Neural progenitor cell (in vitro differentiated cells): ENCODE data around the gene MSANTD1. TPM values are rescaled to one million over a fixed set of nuclear protein-coding genes. Genes with fewer than 3 reads are reported as not detected.

Source experiments
- DNase-seq: peaks from one replicate; pipeline ENCODE4 v3.0.0-alpha.2; 2016; ENCODE audit warnings: low spot score
- H2AFZ ChIP-seq: fragments of 200-600 bp; sonication (generic); replicated peaks from 2 replicates; pipeline ENCODE4 v1.6.1; 2016; ENCODE audit warnings: antibody characterized with exemption
- H3F3A ChIP-seq: fragments of 200-600 bp; sonication (generic); 2 replicates; pipeline ENCODE4 v1.6.1; 2016; ENCODE audit warnings: antibody characterized with exemption, low read depth
- H3K27ac ChIP-seq: fragments of 200-600 bp; sonication (generic); 2 replicates; pipeline ENCODE4 v1.5.1; 2016; ENCODE audit warnings: mild to moderate bottlenecking
- H3K27me3 ChIP-seq: fragments of 200-600 bp; sonication (generic); 2 replicates; pipeline ENCODE4 v1.6.1; 2016; ENCODE audit warnings: mild to moderate bottlenecking, moderate library complexity
- H3K36me3 ChIP-seq: fragments of 200-600 bp; sonication (generic); 2 replicates; pipeline ENCODE4 v1.5.1; 2016
- H3K4me1 ChIP-seq: fragments of 200-600 bp; sonication (generic); 2 replicates; pipeline ENCODE4 v1.6.1; 2016; ENCODE audit warnings: mixed run types
- H3K4me2 ChIP-seq: fragments of 200-600 bp; sonication (generic); 2 replicates; pipeline ENCODE4 v1.6.1; 2016
- H3K4me3 ChIP-seq: fragments of 200-600 bp; sonication (generic); 2 replicates; pipeline ENCODE4 v1.5.1; 2016
- H3K79me2 ChIP-seq: fragments of 200-600 bp; sonication (generic); 2 replicates; pipeline ENCODE4 v1.6.1; 2016; ENCODE audit warnings: low read depth
- H3K9ac ChIP-seq: fragments of 200-600 bp; sonication (generic); 2 replicates; pipeline ENCODE4 v1.6.1; 2016
- H3K9me3 ChIP-seq: fragments of 200-600 bp; sonication (generic); 2 replicates; pipeline ENCODE4 v1.5.1; 2016; ENCODE audit warnings: low read depth
- H4K20me1 ChIP-seq: fragments of 200-600 bp; sonication (generic); 2 replicates; pipeline ENCODE4 v1.6.1; 2016; ENCODE audit warnings: low read depth
- H3K27ac Mint-ChIP-seq: 3 replicates; pipeline ENCODE4 v1.8.0; 2021; ENCODE audit warnings: mixed read lengths
- H3K27me3 Mint-ChIP-seq: 2 replicates; pipeline ENCODE4 v1.8.0; 2022; ENCODE audit warnings: low read depth, mild to moderate bottlenecking, inconsistent platforms, moderate library complexity, mixed read lengths; ENCODE audit not compliant: insufficient read depth
- H3K36me3 Mint-ChIP-seq: 3 replicates; pipeline ENCODE4 v1.8.0; 2021; ENCODE audit warnings: mixed read lengths
- H3K4me1 Mint-ChIP-seq: 3 replicates; pipeline ENCODE4 v1.8.0; 2021; ENCODE audit warnings: mixed read lengths
- H3K4me3 Mint-ChIP-seq: 3 replicates; pipeline ENCODE4 v1.8.0; 2021; ENCODE audit warnings: mild to moderate bottlenecking, moderate library complexity, mixed read lengths
- H3K9me3 Mint-ChIP-seq: 3 replicates; pipeline ENCODE4 v1.8.0; 2020; ENCODE audit warnings: mixed read lengths
- CTCF ChIP-seq: fragments of 200-600 bp; sonication (generic); IDR thresholded peaks from 2 replicates; pipeline ENCODE4 v1.5.1; 2017; ENCODE audit warnings: antibody characterized with exemption, mild to moderate bottlenecking
- EZH2 ChIP-seq: fragments of 200-600 bp; sonication (generic); IDR thresholded peaks from 2 replicates; pipeline ENCODE4 v1.6.1; 2017; ENCODE audit warnings: antibody characterized with exemption, mild to moderate bottlenecking, moderate library complexity
- EZH2phosphoT487 ChIP-seq: fragments of 200-600 bp; sonication (generic); IDR thresholded peaks from 2 replicates; pipeline ENCODE4 v1.6.1; 2017; ENCODE audit warnings: antibody characterized with exemption
- total RNA-seq: library from RNA; depleted of rRNA; stranded (reverse); fragments of >200 nt; gene quantifications from 2 replicates; pipeline ENCODE4 v1.2.3, GENCODE V29; 2015; ENCODE audit warnings: low replicate concordance

Gene MSANTD1
- total RNA-seq, 1 donor from 2014 or later, result 0.17 TPM

- Histone ChIP-seq H3K27ac (no peak overlapping the region), H3K27me3 (no peaks in the 10 kb centered on the region), H3K4me3 (no peak overlapping the region), H3K79me2 (no peaks in the 10 kb centered on the region), H3K4me2 (no peak overlapping the region), H2AFZ (no peak overlapping the region), H3K4me1 (no peaks in the 10 kb centered on the region), H3K36me3 (no peaks in the 10 kb centered on the region), H3K9me3 (no peaks in the 10 kb centered on the region), H3K9ac (no peak overlapping the region), H3F3A (no peaks in the 10 kb centered on the region), H4K20me1 (no peaks in the 10 kb centered on the region)
- TF ChIP-seq EZH2phosphoT487 (no peak), EZH2 (no peak), CTCF (no peak)
- no peak for DNase-seq
- Mint-ChIP-seq H3K4me3 (no peak overlapping the region), H3K36me3 (peaks cover 38% of the 10 kb centered on the region), H3K27me3 (peaks cover 8% of the 10 kb centered on the region), H3K9me3 (no peaks in the 10 kb centered on the region), H3K4me1 (no peaks in the 10 kb centered on the region), H3K27ac (no peak overlapping the region)
Measured at GRCh38 chr4:3226467-3226866, 22.5 kb upstream of the MSANTD1 start.

- Mint-ChIP-seq H3K9me3 (no peaks in the 10 kb centered on the region), H3K4me3 (no peak overlapping the region), H3K4me1 (no peaks in the 10 kb centered on the region), H3K27ac (no peak overlapping the region), H3K36me3 (peaks cover 43% of the 10 kb centered on the region), H3K27me3 (peaks cover 8% of the 10 kb centered on the region)
- H4K20me1 ChIP-seq, result no peaks in the 10 kb centered on the region
- no peaks in the 10 kb centered on the region for H3K79me2 ChIP-seq
- H3K4me1 ChIP-seq, result no peaks in the 10 kb centered on the region
- no peak overlapping the region for H3K9ac ChIP-seq
- no peak for TF ChIP-seq CTCF
- TF ChIP-seq EZH2, result no peak
- H3K27me3 ChIP-seq, result no peaks in the 10 kb centered on the region
- no peaks in the 10 kb centered on the region for H3K36me3 ChIP-seq
- H3K27ac ChIP-seq, result no peak overlapping the region
- H2AFZ ChIP-seq, result no peak overlapping the region
- DNase-seq, result no peak
- no peaks in the 10 kb centered on the region for H3K9me3 ChIP-seq
- H3K4me2 ChIP-seq, result no peak overlapping the region
- H3K4me3 ChIP-seq, result no peak overlapping the region
- no peaks in the 10 kb centered on the region for H3F3A ChIP-seq
Measured at GRCh38 chr4:3226944-3227343, 22.0 kb upstream of the MSANTD1 start.

- no peak for DNase-seq
- Histone ChIP-seq H3K4me1 (no peaks in the 10 kb centered on the region), H3F3A (no peaks in the 10 kb centered on the region), H4K20me1 (no peaks in the 10 kb centered on the region), H3K27me3 (no peaks in the 10 kb centered on the region), H3K27ac (no peak overlapping the region), H3K79me2 (no peaks in the 10 kb centered on the region), H3K9ac (no peak overlapping the region), H2AFZ (no peak overlapping the region), H3K4me2 (no peak overlapping the region), H3K9me3 (no peaks in the 10 kb centered on the region), H3K4me3 (no peak overlapping the region), H3K36me3 (no peaks in the 10 kb centered on the region)
- Mint-ChIP-seq H3K4me1 (no peaks in the 10 kb centered on the region), H3K9me3 (no peaks in the 10 kb centered on the region), H3K36me3 (peaks cover 39% of the 10 kb centered on the region), H3K4me3 (no peak overlapping the region), H3K27ac (no peak overlapping the region), H3K27me3 (peaks cover 8% of the 10 kb centered on the region)
- TF ChIP-seq EZH2phosphoT487 (no peak), EZH2 (no peak), CTCF (no peak)
Measured at GRCh38 chr4:3227878-3228675, 20.9 kb upstream of the MSANTD1 start.
